H1 (cell line): ENCODE results near the gene NFIA. TPM values are rescaled to one million over a fixed set of nuclear protein-coding genes. Genes with fewer than 3 reads are reported as not detected.

Experiments
- CTCF ChIA-PET: fragments of 300-600 bp; sonication (Branson Sonifier 250); formaldehyde crosslinking; loops from one replicate; lab custom pipeline; 2021; ENCODE audit not compliant: partially characterized antibody; lab: Charles Lee
- POLR2A ChIA-PET: fragments of 300-600 bp; sonication (Branson Sonifier 250); formaldehyde crosslinking; loops from one replicate; lab custom pipeline; 2021; ENCODE audit warnings: inconsistent platforms; ENCODE audit not compliant: partially characterized antibody; lab: Charles Lee
- DNase-seq, 2 experiments: peaks; one replicate each; pipeline versions ENCODE4 v3.0.0 to v3.0.0-alpha.2; 2010 to 2022; ENCODE audit warnings: low spot score in 2 of 2, low read depth in 1 of 2, mixed read lengths in 1 of 2
- FAIRE-seq: peaks from 2 replicates; lab custom pipeline; 2011; peaks lifted over from hg19 to GRCh38; lab: Jason Lieb, UNC
- H2AFZ ChIP-seq: 2 replicates; pipeline ENCODE4 v1.8.1; 2012; ENCODE audit warnings: low read length, inconsistent platforms
- H2AK5ac ChIP-seq: 2 replicates; pipeline ENCODE4 v1.6.1; 2013; ENCODE audit warnings: low read depth, low read length
- H2BK120ac ChIP-seq: replicated peaks from 2 replicates; pipeline ENCODE3; 2013; ENCODE audit warnings: low read depth, low read length, inconsistent platforms
- H2BK12ac ChIP-seq: 2 replicates; pipeline ENCODE4 v1.6.1; 2013; ENCODE audit warnings: low read depth, low read length
- H2BK15ac ChIP-seq: 2 replicates; pipeline ENCODE4 v1.6.1; 2013; ENCODE audit warnings: low read length
- H2BK20ac ChIP-seq: 2 replicates; pipeline ENCODE4 v1.6.1; 2013; ENCODE audit warnings: low read length
- H2BK5ac ChIP-seq: 2 replicates; pipeline ENCODE4 v1.6.1; 2013; ENCODE audit warnings: low read depth, low read length
- H3K14ac ChIP-seq: 2 replicates; pipeline ENCODE4 v1.6.1; 2013; ENCODE audit warnings: inconsistent platforms; ENCODE audit not compliant: insufficient read length
- H3K18ac ChIP-seq: 2 replicates; pipeline ENCODE4 v1.6.1; 2013; ENCODE audit warnings: low read length; ENCODE audit errors: extremely low read depth
- H3K23ac ChIP-seq: 2 replicates; pipeline ENCODE4 v1.6.1; 2013; ENCODE audit warnings: inconsistent platforms; ENCODE audit not compliant: insufficient read length
- H3K23me2 ChIP-seq: 2 replicates; pipeline ENCODE4 v1.6.1; 2013; ENCODE audit warnings: low read depth, low read length
- H3K27ac ChIP-seq: 2 replicates; pipeline ENCODE4 v1.6.1; 2011; ENCODE audit warnings: low read depth, low read length, inconsistent platforms
- H3K27me3 ChIP-seq, 4 experiments: replicated peaks in 1 of 4; 1 replicate in 1 of 4; 2 replicates in 3 of 4; pipeline versions ENCODE4 v1.6.1 to v1.8.1; 2011 to 2013; ENCODE audit warnings: low read length in 3 of 4, mild to moderate bottlenecking in 3 of 4, inconsistent platforms in 2 of 4, mixed read lengths in 2 of 4, moderate library complexity in 1 of 4; ENCODE audit not compliant: control insufficient read depth in 3 of 4, insufficient read depth in 3 of 4; ENCODE audit errors: extremely low read depth in 1 of 4
- H3K36me3 ChIP-seq, 4 experiments: 2 replicates each; pipeline versions ENCODE4 v1.6.1 to v1.8.1; 2011 to 2013; ENCODE audit warnings: mild to moderate bottlenecking in 4 of 4, low read length in 3 of 4, moderate library complexity in 2 of 4, control low read depth in 1 of 4, inconsistent platforms in 1 of 4; ENCODE audit not compliant: insufficient read depth in 4 of 4, control insufficient read depth in 2 of 4
- H3K4ac ChIP-seq: replicated peaks from 2 replicates; pipeline ENCODE3; 2013; ENCODE audit warnings: low read length, low read depth, mixed read lengths, inconsistent platforms; ENCODE audit not compliant: insufficient read length
- H3K4me1 ChIP-seq, 4 experiments: replicated peaks in 1 of 4; 1 replicate in 1 of 4; 2 replicates in 3 of 4; pipeline versions ENCODE4 v1.6.1 to v1.8.1; 2011 to 2013; ENCODE audit warnings: low read length in 3 of 4, inconsistent platforms in 2 of 4, mixed read lengths in 1 of 4; ENCODE audit not compliant: insufficient read depth in 4 of 4, control insufficient read depth in 3 of 4
- H3K4me2 ChIP-seq, 2 experiments: 2 replicates each; pipeline versions ENCODE4 v1.6.1 to v1.8.1; 2011 to 2013; ENCODE audit warnings: low read depth in 2 of 2, low read length in 2 of 2, control low read depth in 1 of 2, inconsistent platforms in 1 of 2, mild to moderate bottlenecking in 1 of 2; ENCODE audit not compliant: insufficient read depth in 1 of 2
- H3K4me3 ChIP-seq, 4 experiments: fragments of 200-600, 300-600 bp in 1 of 4; sonication (generic), shearing (Covaris generic), sonication (Bioruptor Twin) in 1 of 4; 2 replicates each; pipeline versions ENCODE4 v1.5.1 to v1.8.1; 2011 to 2016; ENCODE audit warnings: low read length in 4 of 4, low read depth in 3 of 4, control low read depth in 2 of 4, inconsistent platforms in 2 of 4, mild to moderate bottlenecking in 2 of 4, mixed read lengths in 1 of 4, moderate library complexity in 1 of 4; ENCODE audit not compliant: insufficient read depth in 2 of 4; ENCODE audit errors: extremely low read depth in 1 of 4
- H3K56ac ChIP-seq: replicated peaks from 2 replicates; pipeline ENCODE3; 2013; ENCODE audit warnings: low read depth, mild to moderate bottlenecking, mixed read lengths, low read length, inconsistent platforms; ENCODE audit not compliant: insufficient read length
- H3K79me1 ChIP-seq: 2 replicates; pipeline ENCODE4 v1.6.1; 2013; ENCODE audit warnings: low read depth, low read length, control low read depth
- H3K79me2 ChIP-seq, 2 experiments: 2 replicates each; pipeline versions ENCODE4 v1.6.1 to v1.8.1; 2012 to 2013; ENCODE audit warnings: low read length in 2 of 2, mild to moderate bottlenecking in 2 of 2, inconsistent platforms in 1 of 2; ENCODE audit not compliant: insufficient read depth in 2 of 2, control insufficient read depth in 1 of 2
- H3K9ac ChIP-seq, 4 experiments: replicated peaks in 1 of 4; 1 replicate in 1 of 4; 2 replicates in 3 of 4; pipeline versions ENCODE4 v1.6.1 to v1.8.1; 2011 to 2013; ENCODE audit warnings: low read depth in 3 of 4, low read length in 3 of 4, control low read depth in 2 of 4, mild to moderate bottlenecking in 2 of 4, moderate library complexity in 2 of 4, inconsistent platforms in 1 of 4; ENCODE audit errors: extremely low read depth in 1 of 4
- H3K9me3 ChIP-seq, 2 experiments: 2 replicates each; pipeline versions ENCODE4 v1.6.1 to v1.8.1; 2012 to 2013; ENCODE audit warnings: mild to moderate bottlenecking in 2 of 2, moderate library complexity in 2 of 2, control low read depth in 1 of 2, inconsistent platforms in 1 of 2, low read depth in 1 of 2, low read length in 1 of 2, mixed read lengths in 1 of 2; ENCODE audit not compliant: insufficient read depth in 2 of 2
- H4K20me1 ChIP-seq, 2 experiments: replicated peaks in 1 of 2; 2 replicates each; pipeline versions ENCODE3 to v1.8.1; 2011 to 2013; ENCODE audit warnings: inconsistent platforms in 2 of 2, low read length in 2 of 2, mild to moderate bottlenecking in 1 of 2; ENCODE audit not compliant: insufficient read depth in 2 of 2, control insufficient read depth in 1 of 2
- H4K5ac ChIP-seq: 2 replicates; pipeline ENCODE4 v1.6.1; 2013; ENCODE audit warnings: low read length, low read depth, mixed read lengths, inconsistent platforms; ENCODE audit not compliant: insufficient read length
- H4K8ac ChIP-seq: 2 replicates; pipeline ENCODE4 v1.8.0; 2013; ENCODE audit warnings: mild to moderate bottlenecking, moderate library complexity, low read length, inconsistent platforms; ENCODE audit not compliant: insufficient read depth; ENCODE audit errors: extremely low read depth
- H4K91ac ChIP-seq: replicated peaks from 2 replicates; pipeline ENCODE3; 2013; ENCODE audit warnings: low read length, mixed read lengths, inconsistent platforms; ENCODE audit not compliant: insufficient read length
- CTBP2 ChIP-seq: IDR thresholded peaks from 2 replicates; pipeline ENCODE4 v1.7.0; 2011; ENCODE audit warnings: borderline replicate concordance, mild to moderate bottlenecking, moderate library complexity, mixed read lengths, low read length; ENCODE audit not compliant: insufficient read depth, insufficient read length
- WGBS, 2 experiments: shearing (Covaris generic) in 1 of 2; methylation state at CpG; one replicate each; pipeline versions ENCODE4 v1.1.6 to v1.1.7; 2013 to 2015; ENCODE audit warnings: low lambda C conversion rate in 2 of 2, mixed read lengths in 2 of 2, inconsistent platforms in 1 of 2, low coverage in 1 of 2, missing lambda C conversion rate in 1 of 2; ENCODE audit not compliant: insufficient replicate concordance in 2 of 2, insufficient coverage in 1 of 2, insufficient read length in 1 of 2; ENCODE audit errors: extremely low coverage in 1 of 2, missing lambda C conversion rate in 1 of 2; 5-methylcytosine and 5-hydroxymethylcytosine counted together
- polyA plus RNA-seq, 7 experiments: library from polyadenylated mRNA; depleted of rRNA in 3 of 7; stranded (reverse) in 5 of 7; unstranded in 2 of 7; fragments of >200 nt in 5 of 7; fragments of 200-250 nt in 2 of 7; gene quantifications; 1 replicate in 5 of 7; 2 replicates in 1 of 7; 4 replicates in 1 of 7; pipeline versions ENCODE4 v1.2.1 to v1.2.3, GENCODE V29; 2011 to 2013; ENCODE audit warnings: missing spikeins in 2 of 7, mixed read lengths in 2 of 7
- total RNA-seq: library from RNA; stranded (reverse); fragmentation: NEBNext Ultra II Directional; extraction: Animal tissue kit (Norgen Biotek cat#: 25700); gene quantifications from 2 replicates; pipeline ENCODE4 v1.2.1, GENCODE V29; 2021

The NFIA gene
- total and polyA plus RNA-seq, 2 of the 8 experiments (the other 6 are each of a cell fraction or from before 2014, with no cell fraction given) = 1.8 to 2.3 TPM

- no peak overlapping the region for H2AFZ ChIP-seq
- no peak overlapping the region for H4K5ac ChIP-seq
- no peak overlapping the region for H3K18ac ChIP-seq
- H3K14ac ChIP-seq = no peak overlapping the region
- no peak overlapping the region for H2BK15ac ChIP-seq
- H2BK120ac ChIP-seq = no peak overlapping the region
- no peaks in the 10 kb centered on the region for H3K23me2 ChIP-seq
- no peak overlapping the region for H2BK20ac ChIP-seq
- peaks cover 0 to 2% of the 10 kb centered on the region in 2 experiments for H4K20me1 ChIP-seq
- no peak overlapping the region for H3K27ac ChIP-seq
- H3K4me2 ChIP-seq = no peak overlapping the region
- no peaks in the 10 kb centered on the region for H3K79me2 ChIP-seq
- H4K91ac ChIP-seq = no peak overlapping the region
- no peak overlapping the region for H2BK12ac ChIP-seq
- H4K8ac ChIP-seq = no peak overlapping the region
- CTCF ChIA-PET = interaction anchor here (0.5 to 1.2 kb wide), 4 partner anchors 10 to 91 kb away, joined by 3 to 4 read pairs (median 3); no protein-coding TSS in a partner anchor
- WGBS, 2 experiments = 94% methylated on average over 2 of the region's 2 CpGs; no CpG with 5 or more reads in 1 of the 2 experiments
- H3K4ac ChIP-seq = no peak overlapping the region
- no peak for TF ChIP-seq CTBP2
- FAIRE-seq (no peak), DNase-seq (no peak)
- no peak overlapping the region for H2BK5ac ChIP-seq
- no peaks in the 10 kb centered on the region for H3K36me3 ChIP-seq
- no peaks in the 10 kb centered on the region for H3K9me3 ChIP-seq
- H3K9ac ChIP-seq = no peak overlapping the region
- peaks cover 0 to 4% (median 0%) of the 10 kb centered on the region in 4 experiments; a peak in 1 of 7 replicates for H3K4me1 ChIP-seq
- POLR2A ChIA-PET = no interaction called here
- no peak overlapping the region for H3K23ac ChIP-seq
- no peaks in the 10 kb centered on the region for H3K27me3 ChIP-seq
- no peak overlapping the region for H3K56ac ChIP-seq
- H2AK5ac ChIP-seq = no peak overlapping the region
- no peaks in the 10 kb centered on the region for H3K79me1 ChIP-seq
- no peak overlapping the region for H3K4me3 ChIP-seq
These were observed 138.2 kb downstream of the NFIA start for GRCh38 chr1:61220536-61220935.
